ENCODE results near the gene KCTD11.

The KCTD11 gene

GRCh38 chr17:7380321-7380720 is 28.4 kb downstream of the KCTD11 start:
- DNase-seq = no peak

GRCh38 chr17:7380855-7381683 is 29.1 kb downstream of the KCTD11 start, which contains the start of gene TNK1:
Gene TNK1 (plus strand): TSS chr17:7381089. CDS start chr17:7382927, 1,838 bp downstream.
- DNase-seq = no peak

GRCh38 chr17:7382901-7383300 is 30.9 kb downstream of the KCTD11 start:
- no peak for DNase-seq

GRCh38 chr17:7383371-7383741 is 31.4 kb downstream of the KCTD11 start:
- no peak for DNase-seq

GRCh38 chr17:7383742-7384488 is 32.0 kb downstream of the KCTD11 start:
- no peak for DNase-seq

DNA sequence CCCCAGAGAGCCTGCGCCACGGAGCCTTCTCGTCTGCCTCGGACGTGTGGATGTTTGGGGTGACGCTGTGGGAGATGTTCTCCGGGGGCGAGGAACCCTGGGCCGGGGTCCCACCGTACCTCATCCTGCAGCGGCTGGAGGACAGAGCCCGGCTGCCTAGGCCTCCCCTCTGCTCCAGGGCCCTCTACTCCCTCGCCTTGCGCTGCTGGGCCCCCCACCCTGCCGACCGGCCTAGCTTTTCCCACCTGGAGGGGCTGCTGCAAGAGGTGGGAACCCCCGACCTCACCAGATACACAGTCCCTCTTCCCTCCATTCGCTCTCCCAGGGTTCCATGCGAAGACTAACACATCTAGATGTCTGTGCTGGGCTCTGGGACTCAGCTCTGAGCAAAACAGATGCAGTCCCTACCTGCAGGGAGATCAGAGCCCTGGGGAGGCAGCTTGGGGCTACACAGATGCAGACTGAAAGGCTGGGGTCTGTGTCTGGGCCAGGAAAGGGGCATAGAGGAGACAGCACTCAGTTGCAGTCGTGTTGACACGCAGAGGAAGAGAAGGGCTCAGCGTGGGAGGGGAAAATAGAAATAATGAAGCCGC is 32.6 kb downstream of the KCTD11 start:
- DNase-seq = no peak

DNA sequence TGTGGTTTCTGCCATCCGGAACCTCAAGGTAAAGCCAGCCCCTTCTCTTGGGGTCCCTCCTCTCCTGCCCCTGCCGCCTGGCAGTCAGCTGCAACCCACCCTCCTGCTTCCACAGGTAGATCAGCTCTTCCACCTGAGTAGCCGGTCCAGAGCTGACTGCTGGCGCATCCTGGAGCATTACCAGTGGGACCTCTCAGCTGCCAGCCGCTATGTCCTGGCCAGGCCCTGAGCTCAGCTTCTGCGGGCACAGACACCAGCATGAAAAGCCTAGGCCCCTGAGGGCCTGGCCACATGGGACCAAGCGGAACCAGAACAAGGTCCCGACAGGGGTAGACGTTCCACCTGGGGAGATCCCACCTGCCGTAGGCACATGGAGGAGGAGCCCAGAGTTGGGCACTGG is 36.9 kb downstream of the KCTD11 start:
- no peak for DNase-seq

- DNase-seq = no peak
These were observed 38.3 kb downstream of the KCTD11 start for GRCh38 chr17:7389924-7390910.

GRCh38 chr17:7391307-7391706 is 39.3 kb downstream of the KCTD11 start:
- DNase-seq = no peak

DNA sequence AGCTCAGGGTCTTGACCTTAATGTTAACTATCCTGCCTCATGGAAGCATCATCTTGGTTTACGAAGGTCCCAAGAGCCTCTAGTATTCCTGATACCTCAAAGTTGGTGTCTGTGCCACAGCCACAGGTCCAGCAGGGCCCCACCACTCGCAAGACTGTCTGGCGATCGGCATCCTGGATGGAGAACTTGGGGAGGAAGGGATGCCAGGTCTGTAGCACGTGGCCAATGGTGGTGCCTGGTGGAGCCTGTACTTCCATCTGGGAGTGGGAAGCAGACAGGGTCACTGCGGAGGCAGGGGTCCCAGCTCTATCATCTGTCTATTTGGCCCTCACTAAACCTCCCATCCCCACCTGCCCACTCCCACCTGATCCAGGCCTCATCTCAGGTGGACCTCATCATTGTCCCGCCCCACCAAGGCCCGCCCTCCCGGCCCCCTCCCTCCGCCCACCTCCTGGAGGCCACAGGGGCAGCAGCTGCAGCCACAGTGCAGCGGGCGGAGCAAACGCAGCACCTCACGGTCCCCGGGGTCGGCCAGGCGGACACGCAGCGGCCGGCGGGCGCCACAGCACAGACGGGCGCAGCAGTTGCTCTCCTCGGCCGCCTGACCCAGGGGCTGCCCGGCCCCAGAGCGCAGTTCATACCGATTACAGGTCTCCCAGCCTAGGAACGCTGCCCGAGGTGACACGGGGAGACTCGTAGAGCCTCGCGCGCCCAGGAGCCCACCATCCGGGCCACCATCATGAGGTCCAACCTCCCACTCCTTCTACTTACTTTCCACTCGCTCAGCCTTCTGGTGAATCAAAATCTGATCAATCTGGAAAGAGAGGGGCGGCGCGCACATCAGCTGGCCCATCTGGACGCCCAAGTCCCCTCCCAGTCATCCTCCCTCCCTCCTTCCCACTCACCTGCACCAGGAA is 41.0 kb downstream of the KCTD11 start:
- no peak for DNase-seq

GRCh38 chr17:7393613-7394451 is 41.9 kb downstream of the KCTD11 start:
- DNase-seq = peak; percentile 61

GRCh38 chr17:7394452-7395191 is 42.7 kb downstream of the KCTD11 start, which contains the start of gene PLSCR3:
Gene PLSCR3 (minus strand): TSS chr17:7394525. CDS start chr17:7394110, 415 bp downstream.
- peak; percentile 90 for DNase-seq

- no peak for DNase-seq
These were observed 44.2 kb downstream of the KCTD11 start for GRCh38 chr17:7396147-7396546.

DNA sequence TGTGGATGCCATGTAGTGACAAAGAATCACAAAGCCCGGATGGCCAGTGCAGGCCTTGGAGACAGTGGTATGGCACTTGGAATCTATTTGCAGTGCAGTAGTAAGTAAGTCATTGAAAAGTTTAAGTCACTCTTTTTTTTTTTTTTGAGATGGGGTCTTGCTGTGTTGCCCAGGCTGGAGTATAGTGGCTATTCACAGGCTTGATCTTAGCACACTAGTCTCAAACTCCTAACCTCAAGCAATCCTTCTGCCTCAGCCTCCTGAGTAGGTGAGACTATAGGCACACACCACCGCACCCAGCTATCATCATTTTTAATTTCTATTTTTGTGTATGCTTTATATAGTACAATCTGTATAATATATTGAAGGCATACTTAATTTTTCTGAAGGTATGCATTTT is 46.6 kb downstream of the KCTD11 start:
- DNase-seq = no peak

GRCh38 chr17:7403043-7403726 is 51.2 kb downstream of the KCTD11 start:
- DNase-seq = no peak

- DNase-seq = no peak
These were observed 51.7 kb downstream of the KCTD11 start for GRCh38 chr17:7403727-7403976.

DNA sequence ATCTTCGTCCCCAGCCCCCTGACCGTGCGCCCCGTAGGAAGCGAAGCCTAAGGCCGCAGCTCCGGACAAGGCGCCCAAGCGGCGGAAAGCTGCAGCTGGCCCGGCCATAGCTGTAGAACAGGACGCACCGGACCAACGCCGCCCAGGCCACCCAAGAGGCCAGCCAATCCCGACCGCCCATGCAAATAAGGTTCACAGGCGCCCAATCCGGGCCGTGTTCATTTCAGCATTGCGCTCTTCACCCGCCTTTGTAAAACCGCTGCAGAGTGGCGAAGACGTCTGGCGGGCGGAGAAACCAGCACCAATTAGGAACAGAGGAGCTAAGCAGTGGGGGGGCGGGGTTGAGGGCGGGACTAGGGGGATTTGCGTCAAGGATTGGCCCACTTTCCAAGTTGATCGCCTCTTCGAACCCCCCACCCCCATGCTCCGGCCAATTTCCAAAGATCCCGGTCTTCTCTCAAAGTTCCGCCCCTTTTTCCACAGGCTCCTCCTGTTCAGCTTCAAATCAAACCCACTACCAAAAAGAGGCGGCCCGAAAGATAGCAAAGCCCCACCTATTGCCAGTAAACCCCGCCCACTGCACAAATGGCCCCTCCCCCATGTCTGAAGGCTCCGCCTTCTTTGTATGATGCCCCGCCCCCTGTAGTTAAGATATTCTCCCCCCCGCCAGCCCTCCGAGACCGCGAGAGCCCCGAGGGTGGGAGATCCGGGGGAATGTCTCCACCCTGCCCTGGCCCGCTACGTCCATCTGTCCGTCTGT is 52.2 kb downstream of the KCTD11 start, which contains the start of gene TMEM256:
TSS of gene TMEM256 (minus strand) at position 121 of the 760 bp plus-strand sequence. CDS start at position 108, 13 bp downstream.
- DNase-seq = peak; percentile 100
